ENCODE measurements around the gene PCDHGA6.
A peak's percentile ranks its signal among the peaks of the same experiment; 100 is the strongest.
"Not testable (repeated sequence)": the region's sequence is repeated elsewhere in the genome, so short reads cannot be mapped to it uniquely, and the experiment has no call there.

Gene PCDHGA6

DNA sequence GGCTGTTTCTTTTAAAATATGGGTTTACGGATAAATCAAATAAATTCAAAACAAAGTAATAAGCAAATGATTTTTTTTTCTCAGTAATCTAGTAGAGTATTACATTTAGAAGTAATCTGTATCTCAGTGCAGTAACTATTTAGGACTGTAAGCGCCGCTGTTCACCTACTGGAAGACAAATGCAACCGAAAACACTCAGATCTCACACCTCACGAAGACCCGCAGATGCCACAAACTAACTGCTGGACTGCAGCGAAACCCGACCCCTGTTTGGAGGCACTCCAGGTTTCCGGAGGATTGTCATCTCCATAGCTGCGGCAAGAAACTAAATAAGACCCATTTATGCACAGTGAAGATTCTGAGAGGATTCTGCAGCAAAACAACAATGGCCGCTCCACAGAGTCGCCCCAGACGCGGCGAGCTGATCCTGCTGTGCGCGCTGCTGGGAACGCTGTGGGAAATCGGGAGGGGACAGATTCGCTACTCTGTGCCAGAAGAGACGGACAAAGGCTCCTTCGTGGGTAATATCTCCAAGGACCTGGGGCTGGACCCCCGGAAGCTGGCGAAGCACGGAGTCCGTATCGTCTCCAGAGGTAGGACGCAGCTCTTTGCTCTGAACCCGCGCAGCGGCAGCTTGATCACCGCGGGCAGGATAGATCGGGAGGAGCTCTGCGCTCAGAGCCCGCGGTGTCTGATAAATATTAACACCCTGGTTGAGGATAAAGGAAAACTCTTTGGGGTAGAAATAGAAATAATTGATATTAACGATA, 18.9 kb downstream of the PCDHGA6 start, which contains the start of gene PCDHGA8:
TSS of gene PCDHGA8 (plus strand) at position 205 of the 770 bp plus-strand sequence. CDS start at position 386, 181 bp downstream.
- Histone ChIP-seq H2AFZ (no peak within 1 kb of the TSS), H3K27ac (no peak within 1 kb of the TSS), H3K4me3 (ENCODE audit: low read depth, low read length) (no peak within 1 kb of the TSS), H3K4me1 (no peaks in the 10 kb centered on the region), H3K9ac (no peak within 1 kb of the TSS), H3K4me2 (ENCODE audit: low read length) (no peak within 1 kb of the TSS), H3K27me3 (ENCODE audit: control insufficient read depth, insufficient read depth, low read length) (no peaks in the 10 kb centered on the region), H3K36me3 (ENCODE audit: control insufficient read depth, insufficient read depth, low read length) (peaks cover 3% of the 10 kb centered on the region), H3K79me2 (no peaks in the 10 kb centered on the region), H3K9me3 (ENCODE audit: control insufficient read depth, low read length) (no peaks in the 10 kb centered on the region)
- TF ChIP-seq, protein P1, sequence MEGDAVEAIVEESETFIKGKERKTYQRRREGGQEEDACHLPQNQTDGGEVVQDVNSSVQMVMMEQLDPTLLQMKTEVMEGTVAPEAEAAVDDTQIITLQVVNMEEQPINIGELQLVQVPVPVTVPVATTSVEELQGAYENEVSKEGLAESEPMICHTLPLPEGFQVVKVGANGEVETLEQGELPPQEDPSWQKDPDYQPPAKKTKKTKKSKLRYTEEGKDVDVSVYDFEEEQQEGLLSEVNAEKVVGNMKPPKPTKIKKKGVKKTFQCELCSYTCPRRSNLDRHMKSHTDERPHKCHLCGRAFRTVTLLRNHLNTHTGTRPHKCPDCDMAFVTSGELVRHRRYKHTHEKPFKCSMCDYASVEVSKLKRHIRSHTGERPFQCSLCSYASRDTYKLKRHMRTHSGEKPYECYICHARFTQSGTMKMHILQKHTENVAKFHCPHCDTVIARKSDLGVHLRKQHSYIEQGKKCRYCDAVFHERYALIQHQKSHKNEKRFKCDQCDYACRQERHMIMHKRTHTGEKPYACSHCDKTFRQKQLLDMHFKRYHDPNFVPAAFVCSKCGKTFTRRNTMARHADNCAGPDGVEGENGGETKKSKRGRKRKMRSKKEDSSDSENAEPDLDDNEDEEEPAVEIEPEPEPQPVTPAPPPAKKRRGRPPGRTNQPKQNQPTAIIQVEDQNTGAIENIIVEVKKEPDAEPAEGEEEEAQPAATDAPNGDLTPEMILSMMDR (IDR thresholded peaks at IDR 0.05), result no peak

DNA sequence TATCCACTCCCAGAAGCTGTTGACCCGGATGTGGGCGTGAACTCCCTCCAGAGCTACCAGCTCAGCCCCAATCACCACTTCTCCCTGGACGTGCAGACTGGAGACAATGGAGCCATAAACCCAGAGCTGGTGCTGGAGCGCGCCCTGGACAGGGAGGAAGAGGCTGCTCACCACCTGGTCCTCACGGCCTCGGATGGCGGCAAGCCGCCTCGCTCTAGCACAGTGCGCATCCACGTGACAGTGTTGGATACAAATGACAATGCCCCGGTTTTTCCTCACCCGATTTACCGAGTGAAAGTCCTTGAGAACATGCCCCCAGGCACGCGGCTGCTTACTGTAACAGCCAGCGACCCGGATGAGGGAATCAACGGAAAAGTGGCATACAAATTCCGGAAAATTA, 19.6 kb downstream of the PCDHGA6 start:
- H3K36me3 ChIP-seq (ENCODE audit: control insufficient read depth, insufficient read depth, low read length), result peaks cover 3% of the 10 kb centered on the region

DNA sequence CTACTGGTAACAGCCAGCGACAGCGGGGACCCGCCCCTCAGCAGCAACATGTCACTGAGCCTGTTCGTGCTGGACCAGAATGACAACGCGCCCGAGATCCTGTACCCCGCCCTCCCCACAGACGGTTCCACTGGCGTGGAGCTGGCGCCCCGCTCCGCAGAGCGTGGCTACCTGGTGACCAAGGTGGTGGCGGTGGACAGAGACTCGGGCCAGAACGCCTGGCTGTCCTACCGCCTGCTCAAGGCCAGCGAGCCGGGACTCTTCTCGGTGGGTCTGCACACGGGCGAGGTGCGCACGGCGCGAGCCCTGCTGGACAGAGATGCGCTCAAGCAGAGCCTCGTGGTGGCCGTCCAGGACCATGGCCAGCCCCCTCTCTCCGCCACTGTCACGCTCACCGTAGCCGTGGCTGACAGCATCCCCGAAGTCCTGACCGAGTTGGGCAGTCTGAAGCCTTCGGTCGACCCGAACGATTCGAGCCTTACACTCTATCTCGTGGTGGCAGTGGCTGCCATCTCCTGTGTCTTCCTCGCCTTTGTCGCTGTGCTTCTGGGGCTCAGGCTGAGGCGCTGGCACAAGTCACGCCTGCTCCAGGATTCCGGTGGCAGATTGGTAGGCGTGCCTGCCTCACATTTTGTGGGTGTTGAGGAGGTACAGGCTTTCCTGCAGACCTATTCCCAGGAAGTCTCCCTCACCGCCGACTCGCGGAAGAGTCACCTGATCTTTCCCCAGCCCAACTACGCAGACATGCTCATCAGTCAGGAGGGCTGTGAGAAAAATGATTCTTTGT, 20.9 kb downstream of the PCDHGA6 start:
- not testable (repeated sequence) for H3K4me2 ChIP-seq (ENCODE audit: low read length); H3K27me3 ChIP-seq (ENCODE audit: control insufficient read depth, insufficient read depth, low read length); H3K9me3 ChIP-seq (ENCODE audit: control insufficient read depth, low read length); H3K27ac ChIP-seq; H2AFZ ChIP-seq; H3K4me1 ChIP-seq; H3K4me3 ChIP-seq (ENCODE audit: low read depth, low read length); H3K79me2 ChIP-seq; H3K9ac ChIP-seq; H3K36me3 ChIP-seq (ENCODE audit: control insufficient read depth, insufficient read depth, low read length)

More for the DNA sequence above, 19.6 kb downstream of the PCDHGA6 start:
- Histone ChIP-seq H3K27ac (no peak overlapping the region), H2AFZ (no peak overlapping the region), H3K79me2 (no peaks in the 10 kb centered on the region), H3K4me2 (ENCODE audit: low read length) (no peak overlapping the region), H3K27me3 (ENCODE audit: control insufficient read depth, insufficient read depth, low read length) (no peaks in the 10 kb centered on the region), H3K4me3 (ENCODE audit: low read depth, low read length) (no peak overlapping the region), H3K9ac (no peak overlapping the region), H3K4me1 (no peaks in the 10 kb centered on the region), H3K9me3 (ENCODE audit: control insufficient read depth, low read length) (no peaks in the 10 kb centered on the region)
- TF ChIP-seq, protein P1 (IDR thresholded peaks at IDR 0.05), result no peak

DNA sequence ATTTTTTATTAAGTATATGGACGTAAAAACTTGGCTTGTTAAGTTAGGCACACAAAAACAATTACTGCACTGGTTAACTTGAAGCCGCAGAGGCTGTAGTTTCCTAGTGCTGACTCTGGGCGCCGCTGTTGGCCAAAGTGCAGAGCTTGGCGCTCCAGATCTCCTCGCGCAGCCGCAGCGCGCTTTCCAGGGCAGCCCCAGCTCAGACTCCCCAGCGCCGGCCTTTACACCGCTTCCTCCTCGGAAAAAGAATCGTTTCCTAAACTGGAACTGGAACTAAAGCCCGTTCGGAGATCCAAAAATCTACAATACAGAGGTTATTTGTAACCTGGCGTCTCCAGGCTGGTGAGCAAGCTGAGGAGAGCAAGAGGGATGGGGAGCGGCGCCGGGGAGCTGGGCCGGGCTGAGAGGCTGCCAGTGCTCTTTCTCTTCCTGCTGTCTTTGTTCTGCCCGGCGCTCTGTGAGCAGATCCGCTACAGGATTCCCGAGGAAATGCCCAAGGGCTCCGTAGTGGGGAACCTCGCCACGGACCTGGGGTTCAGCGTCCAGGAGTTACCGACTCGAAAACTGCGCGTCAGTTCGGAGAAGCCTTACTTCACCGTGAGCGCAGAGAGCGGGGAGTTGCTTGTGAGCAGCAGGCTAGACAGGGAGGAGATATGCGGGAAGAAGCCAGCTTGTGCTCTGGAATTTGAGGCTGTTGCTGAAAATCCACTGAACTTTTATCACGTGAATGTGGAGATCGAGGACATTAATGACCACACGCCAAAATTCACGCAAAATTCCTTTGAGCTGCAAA, 24.3 kb downstream of the PCDHGA6 start, which contains the start of gene PCDHGB5:
TSS of gene PCDHGB5 (plus strand) at position 192 of the 796 bp plus-strand sequence. CDS start at position 373, 181 bp downstream.
- Histone ChIP-seq H3K27ac (peak within 1 kb of the TSS; percentile 60), H3K4me3 (ENCODE audit: low read depth, low read length) (peak within 1 kb of the TSS; percentile 41)
- not testable (repeated sequence) for H3K27me3 ChIP-seq (ENCODE audit: control insufficient read depth, insufficient read depth, low read length); H3K36me3 ChIP-seq (ENCODE audit: control insufficient read depth, insufficient read depth, low read length); H3K4me1 ChIP-seq; H3K79me2 ChIP-seq; H3K4me2 ChIP-seq (ENCODE audit: low read length); H2AFZ ChIP-seq; H3K9me3 ChIP-seq (ENCODE audit: control insufficient read depth, low read length); H3K9ac ChIP-seq
- TF ChIP-seq, protein P1 (IDR thresholded peaks at IDR 0.05), result peak; percentile 44

DNA sequence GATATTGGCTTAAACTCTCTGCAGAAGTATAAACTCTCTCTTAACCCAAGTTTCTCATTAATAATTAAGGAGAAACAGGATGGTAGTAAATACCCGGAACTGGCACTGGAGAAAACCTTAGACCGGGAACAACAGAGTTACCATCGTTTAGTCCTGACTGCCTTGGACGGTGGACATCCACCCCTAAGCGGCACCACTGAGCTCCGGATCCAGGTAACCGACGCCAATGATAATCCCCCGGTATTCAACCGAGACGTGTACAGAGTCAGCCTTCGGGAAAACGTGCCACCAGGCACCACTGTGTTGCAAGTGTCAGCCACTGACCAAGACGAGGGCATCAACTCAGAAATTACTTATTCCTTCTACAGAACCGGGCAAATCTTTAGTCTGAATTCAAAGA, 24.9 kb downstream of the PCDHGA6 start:
- Histone ChIP-seq H3K9me3 (ENCODE audit: control insufficient read depth, low read length) (peaks cover 5% of the 10 kb centered on the region), H3K27me3 (ENCODE audit: control insufficient read depth, insufficient read depth, low read length) (no peaks in the 10 kb centered on the region), H2AFZ (no peak overlapping the region), H3K9ac (no peak overlapping the region), H3K4me1 (no peaks in the 10 kb centered on the region), H3K4me3 (ENCODE audit: low read depth, low read length) (no peak overlapping the region), H3K36me3 (ENCODE audit: control insufficient read depth, insufficient read depth, low read length) (no peaks in the 10 kb centered on the region), H3K4me2 (ENCODE audit: low read length) (no peak overlapping the region), H3K27ac (no peak overlapping the region), H3K79me2 (no peaks in the 10 kb centered on the region)
- TF ChIP-seq, protein P1 (IDR thresholded peaks at IDR 0.05), result no peak
